GM11168 (cell line): ENCODE results near the gene TDRD12.
"Not testable (repeated sequence)": the region's sequence is repeated elsewhere in the genome, so short reads cannot be mapped to it uniquely, and the experiment has no call there.

Source experiments
- in situ Hi-C: fragments of 300-500 bp; cut with MboI; formaldehyde crosslinking; loops from one replicate; pipeline ENCODE4 v1.12.0; 2022; ENCODE audit warnings: low sequenced_read_pairs; ENCODE audit not compliant: unreplicated experiment

TDRD12 gene

GRCh38 chr19:32745594-32746251 is 26.2 kb downstream of the TDRD12 start:
- in situ Hi-C loops: not testable (repeated sequence)

DNA sequence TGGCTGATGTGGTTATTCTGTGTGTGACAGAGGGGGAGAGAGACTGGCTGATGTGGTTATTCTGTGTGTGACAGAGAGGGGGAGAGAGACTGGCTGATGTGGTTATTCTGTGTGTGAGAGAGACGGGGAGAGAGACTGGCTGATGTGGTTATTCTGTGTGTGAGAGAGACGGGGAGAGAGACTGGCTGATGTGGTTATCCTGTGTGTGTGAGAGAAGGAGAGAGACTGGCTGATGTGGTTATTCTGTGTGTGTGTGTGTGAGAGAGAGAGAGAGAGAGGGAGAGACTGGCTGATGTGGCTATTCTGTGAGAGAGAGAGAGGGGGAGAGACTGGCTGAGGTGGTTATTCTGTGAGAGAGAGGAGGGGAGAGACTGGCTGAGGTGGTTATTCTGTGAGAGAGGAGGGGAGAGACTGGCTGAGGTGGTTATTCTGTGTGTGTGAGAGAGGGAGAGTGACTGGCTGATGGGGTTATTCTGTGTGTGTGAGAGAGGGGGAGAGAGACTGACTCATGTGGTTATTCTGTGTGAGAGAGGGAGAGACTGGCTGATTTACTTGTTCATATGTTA is 27.1 kb downstream of the TDRD12 start:
- in situ Hi-C loops: not testable (repeated sequence)

DNA sequence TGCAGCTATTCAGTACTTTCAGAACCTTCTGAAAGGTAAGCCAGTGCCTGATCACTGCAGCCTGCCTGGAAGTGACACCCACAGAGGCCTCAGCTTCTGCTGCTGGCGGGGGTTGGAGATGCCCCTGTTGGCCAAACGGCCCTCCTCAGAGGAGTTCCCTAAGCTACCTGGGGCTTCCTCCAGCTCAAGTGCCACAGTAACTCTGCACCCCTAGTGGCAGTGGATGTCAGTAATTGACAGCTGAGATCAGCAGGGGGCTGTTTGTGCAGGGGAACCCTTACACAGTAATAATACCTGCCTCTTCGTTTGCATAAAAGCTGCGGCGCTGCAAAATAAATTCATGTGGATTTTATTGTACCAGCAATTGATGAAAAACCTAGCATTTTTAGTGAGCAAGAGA is 28.9 kb downstream of the TDRD12 start:
- in situ Hi-C loops: no loop called here

DNA sequence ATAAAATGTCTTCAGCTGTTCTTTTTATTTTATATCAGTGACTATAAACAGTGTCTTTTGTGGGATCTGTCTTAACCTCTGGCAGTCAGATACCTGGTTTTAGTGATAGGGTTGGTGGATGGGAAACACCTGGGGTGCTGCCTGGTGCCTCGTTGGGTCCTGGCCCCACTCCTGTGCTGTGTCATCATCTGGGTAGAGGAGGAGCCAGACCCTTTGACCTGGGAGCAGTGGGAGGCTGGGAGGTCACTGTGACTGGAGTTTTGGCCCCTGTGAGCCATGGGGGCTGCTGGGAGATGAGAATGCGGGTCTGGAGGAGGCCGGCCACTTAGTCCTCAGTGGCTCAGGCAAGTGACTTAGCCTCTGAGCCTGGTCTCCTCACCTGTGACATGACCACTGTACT is 29.4 kb downstream of the TDRD12 start:
- in situ Hi-C loops: no loop called here

GRCh38 chr19:32749361-32749760 is 29.8 kb downstream of the TDRD12 start:
- in situ Hi-C loops: no loop called here

DNA sequence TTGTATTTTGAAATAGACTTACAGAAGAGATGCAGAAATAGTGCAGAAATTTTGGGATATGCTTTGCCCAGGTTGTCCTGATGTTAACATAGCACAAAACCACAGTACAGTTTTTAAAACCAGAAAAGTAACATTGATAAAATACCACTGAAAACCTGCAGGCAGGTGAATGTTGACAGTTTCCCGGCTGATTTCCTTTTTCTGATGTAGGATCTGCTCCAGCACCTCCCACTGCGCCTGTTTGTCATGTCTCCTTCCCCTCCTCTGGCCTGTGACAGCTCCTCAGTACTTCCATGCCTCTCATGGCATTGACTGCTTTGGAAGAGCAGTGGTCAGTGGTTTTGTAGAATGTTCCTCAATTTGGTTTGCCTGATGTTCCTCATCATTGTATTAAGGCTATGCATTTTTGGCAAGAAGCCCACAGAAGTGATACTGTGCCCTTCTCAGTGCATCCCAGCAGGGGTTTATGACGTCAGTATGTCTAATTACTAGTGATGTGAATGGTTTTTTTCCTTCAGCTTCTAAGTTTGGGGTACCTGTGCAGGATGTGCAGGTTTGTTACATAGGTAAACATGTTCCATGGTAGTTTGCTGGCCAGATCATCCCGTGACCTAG is 31.0 kb downstream of the TDRD12 start:
- in situ Hi-C loops: no loop called here

GRCh38 chr19:32751066-32751465 is 31.5 kb downstream of the TDRD12 start:
- in situ Hi-C loops: no loop called here

DNA sequence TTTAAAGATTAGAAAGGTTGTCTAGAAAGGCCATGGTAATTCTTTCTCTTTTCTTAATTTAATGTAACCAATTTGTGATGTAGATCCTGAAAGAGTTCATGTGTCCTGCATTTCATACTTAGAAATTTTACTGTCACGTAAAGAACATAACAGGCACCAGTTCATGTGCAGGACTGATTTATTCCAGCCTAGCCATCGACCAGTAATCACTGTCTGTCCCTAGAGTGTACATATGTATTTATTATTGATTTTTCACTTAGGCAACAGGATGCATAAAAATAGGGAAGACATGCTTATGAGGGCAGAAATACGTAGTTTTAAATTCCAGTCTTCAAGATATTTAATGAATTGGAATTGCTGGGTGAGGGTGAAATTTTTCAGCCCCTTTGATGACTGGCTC is 37.6 kb downstream of the TDRD12 start:
- in situ Hi-C loops: no loop called here

- in situ Hi-C loops: not testable (repeated sequence)
Observed at GRCh38 chr19:32765365-32765764, 45.8 kb downstream of the TDRD12 start.

DNA sequence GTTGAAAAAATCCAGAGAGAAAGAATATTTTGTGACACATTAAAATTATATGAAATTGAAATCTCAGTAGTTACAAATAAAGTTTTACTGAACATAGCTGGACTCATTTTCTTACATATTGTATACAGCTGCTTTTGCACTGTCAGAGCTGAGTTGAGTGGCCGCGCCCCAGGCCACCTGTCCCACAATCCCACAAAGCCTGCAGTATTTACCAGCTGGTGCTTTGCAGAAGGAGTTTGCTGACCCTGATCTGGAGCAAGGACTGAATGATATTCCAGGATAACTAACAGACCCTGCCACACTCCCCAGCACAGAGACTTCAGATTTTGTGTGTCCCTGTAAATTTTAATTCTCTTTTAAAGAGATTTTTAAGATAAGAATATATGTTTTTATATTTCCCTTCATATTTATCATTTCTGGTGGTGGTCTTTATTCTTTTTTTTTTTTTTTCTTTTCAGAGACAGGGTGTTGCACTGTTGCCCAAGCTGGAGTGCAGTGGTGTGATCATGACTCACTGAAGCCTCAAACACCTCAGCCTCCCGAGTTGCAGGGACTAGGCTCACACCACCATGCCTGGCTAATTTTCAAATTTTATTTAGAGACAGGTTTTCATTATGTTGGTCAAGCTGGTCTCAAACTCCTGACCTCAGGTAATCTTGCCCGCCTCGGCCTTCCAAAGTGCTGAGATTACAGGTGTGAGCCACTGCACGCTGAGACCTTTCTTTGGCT is 48.5 kb downstream of the TDRD12 start:
- in situ Hi-C loops: no loop called here

GRCh38 chr19:32771596-32771995 is 52.0 kb downstream of the TDRD12 start:
- in situ Hi-C loops: no loop called here

- in situ Hi-C loops: no loop called here
Observed at GRCh38 chr19:32773126-32773525, 53.6 kb downstream of the TDRD12 start.

DNA sequence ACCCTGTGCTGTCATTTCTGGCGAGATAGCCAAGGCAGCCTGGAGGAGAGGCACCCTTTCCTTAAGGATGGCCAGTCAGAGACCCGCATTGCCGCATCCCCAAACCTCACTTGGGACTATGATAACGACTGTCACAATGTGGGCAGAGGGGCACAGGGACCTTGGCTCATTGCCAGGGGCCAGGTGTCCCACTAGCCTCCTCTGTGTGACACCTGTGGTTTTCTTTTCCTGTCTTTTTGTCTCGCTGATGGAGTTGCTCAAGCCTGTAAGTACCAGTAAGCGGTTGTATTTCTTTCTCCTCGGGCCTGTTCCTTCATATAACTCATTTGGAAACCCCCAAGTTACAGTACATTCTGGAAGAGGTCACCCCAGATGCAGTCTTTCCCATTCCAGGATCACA is 59.5 kb downstream of the TDRD12 start:
- in situ Hi-C loops: no loop called here

GRCh38 chr19:32781280-32781679 is 61.7 kb downstream of the TDRD12 start:
- in situ Hi-C loops: no loop called here

GRCh38 chr19:32782089-32782488 is 62.5 kb downstream of the TDRD12 start:
- in situ Hi-C loops: not testable (repeated sequence)

DNA sequence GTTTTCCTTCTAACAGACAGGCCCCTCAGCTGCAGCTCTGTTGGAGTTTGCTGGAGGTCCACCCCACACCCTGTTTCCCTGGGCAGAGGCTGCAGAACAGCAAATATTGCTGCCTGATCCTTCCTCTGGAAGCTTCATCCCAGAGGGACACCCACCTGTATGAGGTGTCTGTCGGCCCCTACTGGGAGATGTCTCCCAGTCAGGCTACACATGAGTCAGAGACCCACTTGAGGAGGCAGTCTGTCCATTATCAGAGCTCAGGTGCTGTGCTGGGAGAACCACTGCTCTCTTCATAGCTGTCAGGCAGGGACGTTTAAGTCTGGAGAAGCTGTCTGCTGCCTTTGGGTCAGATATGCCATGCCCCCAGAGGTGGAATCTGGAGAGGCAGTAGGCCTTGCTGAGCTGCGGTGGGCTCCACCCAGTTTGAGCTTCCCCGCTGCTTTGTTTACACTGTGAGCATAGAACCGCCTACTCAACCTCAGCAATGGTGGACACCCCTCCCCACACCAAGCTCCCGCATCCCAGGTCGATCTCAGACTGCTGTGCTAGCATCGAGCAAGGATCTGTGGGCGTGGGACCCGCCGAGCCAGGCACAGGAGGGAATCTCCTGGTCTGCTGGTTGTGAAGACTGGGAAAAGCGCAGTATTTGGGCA is 67.7 kb downstream of the TDRD12 start:
- in situ Hi-C loops: not testable (repeated sequence)

GRCh38 chr19:32787895-32788294 is 68.3 kb downstream of the TDRD12 start:
- in situ Hi-C loops: not testable (repeated sequence)

- in situ Hi-C loops: no loop called here
Observed at GRCh38 chr19:32789429-32789828, 69.9 kb downstream of the TDRD12 start.

DNA sequence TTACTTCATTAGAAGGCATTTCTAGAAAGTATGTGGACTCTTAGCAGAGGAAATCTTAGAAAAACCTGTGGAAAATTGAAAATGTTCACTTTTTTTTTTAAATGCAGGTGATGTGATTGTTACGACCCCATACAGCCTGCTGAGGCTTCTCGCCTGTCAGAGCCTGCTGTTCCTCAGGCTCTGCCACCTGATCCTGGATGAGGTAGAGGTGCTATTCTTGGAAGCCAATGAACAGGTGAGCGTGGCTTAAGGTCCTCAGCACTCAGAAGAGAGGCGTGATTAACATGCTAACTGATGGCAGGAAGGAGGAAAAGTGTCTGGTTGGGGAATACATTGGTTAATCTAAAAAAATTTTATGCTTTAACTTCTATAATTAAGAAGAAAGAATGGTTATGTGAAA is 78.6 kb downstream of the TDRD12 start:
- in situ Hi-C loops: no loop called here

GRCh38 chr19:32800191-32800590 is 80.6 kb downstream of the TDRD12 start:
- in situ Hi-C loops: no loop called here

- in situ Hi-C loops: no loop called here
Observed at GRCh38 chr19:32800754-32801153, 81.2 kb downstream of the TDRD12 start.
